ENCODE measurements around the gene IVNS1ABP.

- TF ChIP-seq CTCF (CRISPR knock-in tag; IDR thresholded peaks at IDR 0.05) (no peak), ZNF253 (CRISPR knock-in tag; IDR thresholded peaks at IDR 0.05; ENCODE audit: borderline replicate concordance) (no peak), YY1 (IDR thresholded peaks at IDR 0.05; ENCODE audit: insufficient read depth, insufficient replicate concordance, low read depth, low read length) (no peak), ATF1 (CRISPR knock-in tag; IDR thresholded peaks at IDR 0.05) (no peak)
These were observed 11.2 kb upstream of the IVNS1ABP start for GRCh38 chr1:185328255-185328654.

Data from HepG2 (cell line).